Right atrium auricular region (tissue), 2 donors: ENCODE data around the gene ADO. TPM values are rescaled to one million over a fixed set of nuclear protein-coding genes. Genes with fewer than 3 reads are reported as not detected.
"Not testable (repeated sequence)": the region's sequence is repeated elsewhere in the genome, so short reads cannot be mapped to it uniquely, and the experiment has no call there.

ENCODE experiments used
- DNase-seq: peaks from one replicate; pipeline ENCODE4 v3.0.0-alpha.2; 2019; ENCODE audit warnings: low spot score
- H3K27ac ChIP-seq, 2 donors: fragments of 200-600 bp; sonication (generic); 1 replicate in 1 of 2; 2 replicates in 1 of 2; pipeline ENCODE4 v1.5.1; 2016 to 2019
- H3K27me3 ChIP-seq, 2 donors: fragments of 200-600 bp; sonication (generic); one replicate each; pipeline versions ENCODE4 v1.5.1 to v1.6.0; 2017 to 2019
- H3K36me3 ChIP-seq: fragments of 200-600 bp; sonication (generic); one replicate; pipeline ENCODE4 v1.5.1; 2016
- H3K4me1 ChIP-seq, 2 donors: fragments of 200-600 bp; sonication (generic); one replicate each; pipeline versions ENCODE4 v1.5.1 to v1.6.0; 2017 to 2019
- H3K4me3 ChIP-seq, 2 donors: fragments of 200-600 bp; sonication (generic); 1 replicate in 1 of 2; 2 replicates in 1 of 2; pipeline ENCODE4 v1.5.1; 2017 to 2019; ENCODE audit warnings: mild to moderate bottlenecking in 1 of 2, moderate library complexity in 1 of 2
- H3K9me3 ChIP-seq, 2 donors: fragments of 200-600 bp; sonication (generic); one replicate each; pipeline ENCODE4 v1.5.1; 2019
- CTCF ChIP-seq, 2 donors: fragments of 200-600 bp; sonication (generic); IDR thresholded peaks; one replicate each; pipeline ENCODE4 v1.5.1; 2019; ENCODE audit warnings: antibody characterized with exemption in 2 of 2
- total RNA-seq, 2 donors: library from RNA; depleted of rRNA; stranded (reverse); fragments of >200 nt; gene quantifications; one replicate each; pipeline ENCODE4 v1.1.0, GENCODE V29; 2016

The ADO gene
- total RNA-seq, 2 donors from 2014 or later: 23.0 to 34.3 TPM

GRCh38 chr10:62772186-62772974 lies 32.1 kb upstream of the ADO start:
- no peak for TF ChIP-seq CTCF (IDR thresholded peaks at IDR 0.05)
- Histone ChIP-seq H3K27ac (no peak overlapping the region), H3K9me3 (no peaks in the 10 kb centered on the region), H3K4me1 (peaks cover 0 to 31% of the 10 kb centered on the region in 2 donors), H3K36me3 (no peaks in the 10 kb centered on the region), H3K27me3 (no peaks in the 10 kb centered on the region), H3K4me3 (no peak overlapping the region)
- DNase-seq: no peak

- no peaks in the 10 kb centered on the region for H3K9me3 ChIP-seq
- H3K4me3 ChIP-seq: no peak overlapping the region
- no peak overlapping the region for H3K27ac ChIP-seq
- H3K4me1 ChIP-seq: no peaks in the 10 kb centered on the region
- no peaks in the 10 kb centered on the region for H3K27me3 ChIP-seq
- H3K36me3 ChIP-seq: no peaks in the 10 kb centered on the region
- DNase-seq: no peak
- no peak for TF ChIP-seq CTCF (IDR thresholded peaks at IDR 0.05)
These were observed 26.4 kb upstream of the ADO start for GRCh38 chr10:62778125-62778524.

GRCh38 chr10:62779487-62780248 lies 24.9 kb upstream of the ADO start:
- TF ChIP-seq CTCF (IDR thresholded peaks at IDR 0.05): no peak
- Histone ChIP-seq H3K4me3 (no peak overlapping the region), H3K9me3 (peaks cover 0 to 5% of the 10 kb centered on the region in 2 donors), H3K27ac (no peak overlapping the region), H3K36me3 (no peaks in the 10 kb centered on the region), H3K4me1 (no peaks in the 10 kb centered on the region), H3K27me3 (no peaks in the 10 kb centered on the region)
- DNase-seq: no peak

GRCh38 chr10:62784537-62784936 lies 20.0 kb upstream of the ADO start:
- H3K9me3 ChIP-seq, H3K36me3 ChIP-seq, H3K27me3 ChIP-seq, H3K4me3 ChIP-seq, H3K27ac ChIP-seq, DNase-seq: not testable (repeated sequence)
- H3K4me1 ChIP-seq: peaks cover 0 to 10% of the 10 kb centered on the region in 2 donors

GRCh38 chr10:62788285-62788684 lies 16.2 kb upstream of the ADO start:
- H3K27ac ChIP-seq, H3K4me3 ChIP-seq, H3K27me3 ChIP-seq, H3K9me3 ChIP-seq, H3K36me3 ChIP-seq, DNase-seq: not testable (repeated sequence)
- peaks cover 0 to 18% of the 10 kb centered on the region in 2 donors for H3K4me1 ChIP-seq

GRCh38 chr10:62788861-62789467 lies 15.6 kb upstream of the ADO start:
- Histone ChIP-seq H3K27ac (no peak overlapping the region), H3K4me3 (no peak overlapping the region), H3K9me3 (peaks cover 0 to 5% of the 10 kb centered on the region in 2 donors), H3K27me3 (no peaks in the 10 kb centered on the region), H3K4me1 (peaks cover 0 to 18% of the 10 kb centered on the region in 2 donors), H3K36me3 (no peaks in the 10 kb centered on the region)
- DNase-seq: no peak
- TF ChIP-seq CTCF (IDR thresholded peaks at IDR 0.05): no peak
